ENCODE measurements around the gene FBLN5. TPM values are rescaled to one million over a fixed set of nuclear protein-coding genes. Genes with fewer than 3 reads are reported as not detected.

FBLN5 gene
- total RNA-seq, 1 experiment from 2014 or later = 3.3 TPM

- intact Hi-C loops (cut with micrococcal nuclease) = no loop called here
- no peaks in the 10 kb centered on the region for H3K36me3 ChIP-seq (ENCODE audit: control insufficient read depth in 1 of 2, insufficient read depth in 2 of 2, low read length in 2 of 2)
- no peaks in the 10 kb centered on the region for H3K27me3 ChIP-seq (ENCODE audit: insufficient read depth, low read length)
- ChIA-PET RAD21 (ENCODE audit: low non-redundant PET in 1 of 2, low total read pairs in 2 of 2, uncharacterized antibody in 2 of 2, unreplicated experiment in 2 of 2) (no interaction called here), CTCF (no interaction called here), POLR2A (no interaction called here)
- H3K4me3 ChIP-seq (replicated peaks in 1 of 2; ENCODE audit: low read depth in 1 of 2, low read length in 2 of 2) = no peak overlapping the region
- ATAC-seq = no peak
- H3K9ac ChIP-seq (ENCODE audit: low read length) = no peak overlapping the region
- no peaks in the 10 kb centered on the region for H3K79me2 ChIP-seq (ENCODE audit: insufficient read depth, low read length)
- no peaks in the 10 kb centered on the region for H3K9me2 ChIP-seq (ENCODE audit: insufficient read depth)
- H2AFZ ChIP-seq (ENCODE audit: low read depth, low read length, poor library complexity, severe bottlenecking) = no peak overlapping the region
- no peak for TF ChIP-seq SRF (IDR thresholded peaks at IDR 0.05; ENCODE audit: low read depth)
- TF ChIP-seq JUND (IDR thresholded peaks at IDR 0.05) = no peak
- TF ChIP-seq ATF3 (IDR thresholded peaks at IDR 0.05) = no peak
- TF ChIP-seq CTCF (IDR thresholded peaks at IDR 0.05 in 2 of 3, conservative IDR thresholded peaks at IDR 0.05 in 1 of 3; ENCODE audit: borderline replicate concordance in 1 of 3, insufficient read depth in 1 of 3, low read depth in 2 of 3, low read length in 2 of 3) = no peak
- TF ChIP-seq EGR1 (IDR thresholded peaks at IDR 0.05; ENCODE audit: low read depth) = no peak
- TF ChIP-seq EZH2phosphoT487 (IDR thresholded peaks at IDR 0.05; ENCODE audit: borderline replicate concordance) = no peak
- TF ChIP-seq SP1 (IDR thresholded peaks at IDR 0.05; ENCODE audit: low read depth) = no peak
- no peak for TF ChIP-seq ZFX (IDR thresholded peaks at IDR 0.05)
- TF ChIP-seq POLR2A (IDR thresholded peaks at IDR 0.05; ENCODE audit: borderline replicate concordance, extremely low read depth, insufficient read depth, insufficient read length) = no peak
- no peaks in the 10 kb centered on the region for H4K20me1 ChIP-seq (ENCODE audit: insufficient read depth)
- H3K4me1 ChIP-seq (ENCODE audit: control insufficient read depth in 1 of 2, insufficient read depth in 2 of 2, low read length in 2 of 2) = peaks cover 0 to 13% of the 10 kb centered on the region in 2 experiments; a peak in 2 of 4 replicates
- no peak overlapping the region for H3K27ac ChIP-seq (ENCODE audit: low read depth, low read length)
- no peaks in the 10 kb centered on the region for H3K9me3 ChIP-seq (ENCODE audit: control insufficient read depth in 1 of 2, insufficient read depth in 1 of 2, low read depth in 1 of 2, low read length in 2 of 2)
- no peak overlapping the region for H3K4me2 ChIP-seq (ENCODE audit: low read length)
- DNase-seq (ENCODE audit: low read depth, low spot score) = no peak
- BruUV-seq (replicated peaks) = no TSS peak
Observed at GRCh38 chr14:91866511-91867295, 80.8 kb downstream of the FBLN5 start.
